GM18861 (cell line): ENCODE data around the gene SRSF3.
"Not testable (repeated sequence)": the region's sequence is repeated elsewhere in the genome, so short reads cannot be mapped to it uniquely, and the experiment has no call there.

Experiments
- ATAC-seq: cut with Tn5 transposase; IDR thresholded peaks from one replicate; pipeline ENCODE4 v1.9.1; 2021; ENCODE audit not compliant: unreplicated experiment

The SRSF3 gene

GRCh38 chr6:36642913-36643817 is 49.0 kb downstream of the SRSF3 start:
- ATAC-seq: no peak

GRCh38 chr6:36643977-36644376 is 49.8 kb downstream of the SRSF3 start:
- no peak for ATAC-seq

GRCh38 chr6:36649086-36649485 is 54.9 kb downstream of the SRSF3 start:
- ATAC-seq: no peak

- no peak for ATAC-seq
Observed at GRCh38 chr6:36649701-36650484, 55.7 kb downstream of the SRSF3 start.

GRCh38 chr6:36650848-36651478 is 56.8 kb downstream of the SRSF3 start:
- peak; percentile 75 for ATAC-seq

GRCh38 chr6:36651659-36652379 is 57.7 kb downstream of the SRSF3 start:
- no peak for ATAC-seq

GRCh38 chr6:36654469-36654868 is 60.3 kb downstream of the SRSF3 start:
- not testable (repeated sequence) for ATAC-seq
